H1 (cell line): ENCODE data around the gene BPI.

Experiments used
- ATF3 ChIP-seq: IDR thresholded peaks from 2 replicates; pipeline ENCODE4 v1.6.1; 2011; ENCODE audit warnings: low read depth, mild to moderate bottlenecking, low read length; ENCODE audit not compliant: insufficient read depth
- CHD1 ChIP-seq: IDR thresholded peaks from 2 replicates; pipeline ENCODE4 v1.6.1; 2012; ENCODE audit warnings: low read depth, low read length, improper control_type of control experiment
- EP300 ChIP-seq, 2 experiments: IDR thresholded peaks; 1 replicate in 1 of 2; 2 replicates in 1 of 2; pipeline ENCODE4 v1.6.1; 2011 to 2012; ENCODE audit warnings: low read depth in 2 of 2, low read length in 2 of 2, mild to moderate bottlenecking in 2 of 2, borderline replicate concordance in 1 of 2, inconsistent platforms in 1 of 2, moderate library complexity in 1 of 2
- EZH2 ChIP-seq: fragments of 200-600 bp; sonication (generic); IDR thresholded peaks from 2 replicates; pipeline ENCODE4 v1.7.1; 2012; ENCODE audit warnings: low read depth, mild to moderate bottlenecking, moderate library complexity, low read length, inconsistent platforms; ENCODE audit not compliant: severe bottlenecking
- POLR2A ChIP-seq, 2 experiments: IDR thresholded peaks; 1 replicate in 1 of 2; 2 replicates in 1 of 2; pipeline ENCODE4 v1.6.1; 2011; ENCODE audit warnings: low read depth in 2 of 2, low read length in 2 of 2, mild to moderate bottlenecking in 2 of 2; ENCODE audit errors: control extremely low read depth in 1 of 2
- POLR2AphosphoS5 ChIP-seq: IDR thresholded peaks from 2 replicates; pipeline ENCODE4 v1.6.1; 2011; ENCODE audit warnings: low read depth, low read length
- SAP30 ChIP-seq: fragments of 300-600 bp; sonication (generic); IDR thresholded peaks from 2 replicates; pipeline ENCODE4 v1.7.1; 2012; ENCODE audit warnings: low read length, moderate library complexity, mild to moderate bottlenecking, inconsistent platforms; ENCODE audit not compliant: insufficient read depth, insufficient replicate concordance
- SIN3A ChIP-seq, 2 experiments: IDR thresholded peaks in 1 of 2; conservative IDR thresholded peaks in 1 of 2; 2 replicates each; pipeline ENCODE4 v1.6.1; 2011 to 2012; ENCODE audit warnings: low read length in 2 of 2, improper control_type of control experiment in 1 of 2, low read depth in 1 of 2, mild to moderate bottlenecking in 1 of 2
- SP1 ChIP-seq: IDR thresholded peaks from 2 replicates; pipeline ENCODE4 v1.6.1; 2011; ENCODE audit warnings: low read depth, low read length
- TAF1 ChIP-seq: IDR thresholded peaks from 2 replicates; pipeline ENCODE4 v1.6.1; 2011; ENCODE audit warnings: mild to moderate bottlenecking, low read depth, low read length
- TEAD4 ChIP-seq: IDR thresholded peaks from 2 replicates; pipeline ENCODE4 v1.6.1; 2012; ENCODE audit warnings: low read depth, low read length, inconsistent platforms, mixed read lengths
- YY1 ChIP-seq: IDR thresholded peaks from 2 replicates; pipeline ENCODE4 v1.6.1; 2011; ENCODE audit warnings: low read depth, mild to moderate bottlenecking, low read length
- TF ChIP-seq, protein P1 (sequence below), 3 experiments: IDR thresholded peaks; 1 replicate in 2 of 3; 2 replicates in 1 of 3; pipeline versions ENCODE4 v1.5.1 to v1.6.1; 2011; ENCODE audit warnings: low read length in 3 of 3, mild to moderate bottlenecking in 3 of 3, inconsistent platforms in 2 of 3, low read depth in 1 of 3, moderate library complexity in 1 of 3; ENCODE audit not compliant: insufficient read depth in 1 of 3; ENCODE audit errors: control extremely low read depth in 1 of 3
- TF ChIP-seq, protein P2 (sequence below): IDR thresholded peaks from 2 replicates; pipeline ENCODE4 v1.6.1; 2011; ENCODE audit warnings: low read length, improper control_type of control experiment

- TF ChIP-seq, protein P1, sequence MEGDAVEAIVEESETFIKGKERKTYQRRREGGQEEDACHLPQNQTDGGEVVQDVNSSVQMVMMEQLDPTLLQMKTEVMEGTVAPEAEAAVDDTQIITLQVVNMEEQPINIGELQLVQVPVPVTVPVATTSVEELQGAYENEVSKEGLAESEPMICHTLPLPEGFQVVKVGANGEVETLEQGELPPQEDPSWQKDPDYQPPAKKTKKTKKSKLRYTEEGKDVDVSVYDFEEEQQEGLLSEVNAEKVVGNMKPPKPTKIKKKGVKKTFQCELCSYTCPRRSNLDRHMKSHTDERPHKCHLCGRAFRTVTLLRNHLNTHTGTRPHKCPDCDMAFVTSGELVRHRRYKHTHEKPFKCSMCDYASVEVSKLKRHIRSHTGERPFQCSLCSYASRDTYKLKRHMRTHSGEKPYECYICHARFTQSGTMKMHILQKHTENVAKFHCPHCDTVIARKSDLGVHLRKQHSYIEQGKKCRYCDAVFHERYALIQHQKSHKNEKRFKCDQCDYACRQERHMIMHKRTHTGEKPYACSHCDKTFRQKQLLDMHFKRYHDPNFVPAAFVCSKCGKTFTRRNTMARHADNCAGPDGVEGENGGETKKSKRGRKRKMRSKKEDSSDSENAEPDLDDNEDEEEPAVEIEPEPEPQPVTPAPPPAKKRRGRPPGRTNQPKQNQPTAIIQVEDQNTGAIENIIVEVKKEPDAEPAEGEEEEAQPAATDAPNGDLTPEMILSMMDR (IDR thresholded peaks at IDR 0.05; ENCODE audit: control extremely low read depth in 1 of 3, insufficient read depth in 1 of 3, low read depth in 1 of 3, low read length in 3 of 3) = no peak
- TF ChIP-seq EP300 (IDR thresholded peaks at IDR 0.05; ENCODE audit: borderline replicate concordance in 1 of 2, low read depth in 2 of 2, low read length in 2 of 2) = no peak
- TF ChIP-seq YY1 = no peak
- TF ChIP-seq, protein P2, sequence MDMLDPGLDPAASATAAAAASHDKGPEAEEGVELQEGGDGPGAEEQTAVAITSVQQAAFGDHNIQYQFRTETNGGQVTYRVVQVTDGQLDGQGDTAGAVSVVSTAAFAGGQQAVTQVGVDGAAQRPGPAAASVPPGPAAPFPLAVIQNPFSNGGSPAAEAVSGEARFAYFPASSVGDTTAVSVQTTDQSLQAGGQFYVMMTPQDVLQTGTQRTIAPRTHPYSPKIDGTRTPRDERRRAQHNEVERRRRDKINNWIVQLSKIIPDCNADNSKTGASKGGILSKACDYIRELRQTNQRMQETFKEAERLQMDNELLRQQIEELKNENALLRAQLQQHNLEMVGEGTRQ = no peak
- TF ChIP-seq POLR2A (IDR thresholded peaks at IDR 0.05; ENCODE audit: control extremely low read depth in 1 of 2, low read depth in 2 of 2, low read length in 2 of 2) = no peak
- TF ChIP-seq SP1 = no peak
- no peak for TF ChIP-seq SIN3A (conservative IDR thresholded peaks at IDR 0.05 in 1 of 2, IDR thresholded peaks at IDR 0.05 in 1 of 2; ENCODE audit: low read depth in 1 of 2, low read length in 2 of 2)
- no peak for TF ChIP-seq EZH2
- no peak for TF ChIP-seq TEAD4
- no peak for TF ChIP-seq POLR2AphosphoS5
- TF ChIP-seq SAP30 = no peak
- TF ChIP-seq ATF3 = no peak
- no peak for TF ChIP-seq TAF1
- TF ChIP-seq CHD1 = no peak
These were observed 17.1 kb upstream of the BPI start for GRCh38 chr20:38286586-38287531.
